Ascending aorta (tissue), 2 donors: ENCODE results near the gene PPFIBP2. TPM values are rescaled to one million over a fixed set of nuclear protein-coding genes. Genes with fewer than 3 reads are reported as not detected.

ENCODE experiments used
- DNase-seq, 2 donors: peaks; one replicate each; pipeline ENCODE4 v3.0.0-alpha.2; 2019; ENCODE audit warnings: low spot score in 2 of 2
- H3K27ac ChIP-seq, 2 donors: fragments of 200-600 bp; sonication (generic); one replicate each; pipeline ENCODE4 v1.5.1; 2016 to 2017; ENCODE audit warnings: mild to moderate bottlenecking in 1 of 2
- H3K27me3 ChIP-seq: fragments of 200-600 bp; sonication (generic); one replicate; pipeline ENCODE4 v1.5.1; 2017
- H3K36me3 ChIP-seq, 2 donors: fragments of 200-600 bp; sonication (generic); one replicate each; pipeline ENCODE4 v1.5.1; 2016
- H3K4me1 ChIP-seq, 2 donors: fragments of 200-600 bp; sonication (generic); one replicate each; pipeline ENCODE4 v1.5.1; 2016 to 2017; ENCODE audit warnings: mild to moderate bottlenecking in 1 of 2
- H3K4me3 ChIP-seq, 2 donors: fragments of 200-600 bp; sonication (generic); one replicate each; pipeline ENCODE4 v1.5.1; 2016 to 2017; ENCODE audit warnings: mild to moderate bottlenecking in 1 of 2
- H3K9me3 ChIP-seq, 2 donors: fragments of 200-600 bp; sonication (generic); one replicate each; pipeline ENCODE4 v1.5.1; 2016
- CTCF ChIP-seq, 3 experiments: fragments of 200-600 bp in 2 of 3; fragments of 450-650 bp in 1 of 3; sonication (generic) in 2 of 3; IDR thresholded peaks; one replicate each; pipeline ENCODE4 v1.5.1; 2016 to 2019; ENCODE audit warnings: antibody characterized with exemption in 3 of 3, mild to moderate bottlenecking in 1 of 3, moderate library complexity in 1 of 3
- intact Hi-C: fragments of 100-400 bp; cut with DNase I; formaldehyde crosslinking; loops from one replicate; pipeline ENCODE4 v1.15.1; 2023
- total RNA-seq: library from RNA; depleted of rRNA; stranded (reverse); fragments of >200 nt; gene quantifications from one replicate; pipeline ENCODE4 v1.1.0, GENCODE V29; 2016

PPFIBP2 gene
- total RNA-seq, 1 donor from 2014 or later, result 4.2 TPM

DNA sequence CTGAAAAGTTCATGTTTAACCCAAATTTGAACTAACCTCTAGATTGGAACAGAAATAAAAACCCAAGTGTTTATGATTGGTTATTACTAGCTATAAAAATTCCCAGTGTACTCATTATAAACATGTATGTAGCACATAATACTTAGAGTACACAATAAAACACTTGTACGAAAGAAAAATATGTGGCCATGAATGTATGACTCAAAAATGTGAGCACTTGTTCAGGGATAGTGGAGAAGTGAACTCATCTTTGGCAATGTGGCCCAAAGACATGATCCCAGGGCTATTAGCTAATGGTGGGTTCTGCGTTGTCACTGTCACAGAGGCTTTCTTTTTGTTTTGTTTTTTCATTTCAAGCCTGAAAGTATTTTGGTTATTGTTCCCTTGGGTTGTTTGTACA, 72.0 kb downstream of the PPFIBP2 start:
- Histone ChIP-seq H3K27me3 (no peaks in the 10 kb centered on the region), H3K9me3 (no peaks in the 10 kb centered on the region), H3K27ac (peak overlapping the region in 1 of 2 donors; percentile 48), H3K36me3 (no peaks in the 10 kb centered on the region), H3K4me1 (peaks cover 1 to 36% of the 10 kb centered on the region in 2 donors), H3K4me3 (no peak overlapping the region)
- TF ChIP-seq CTCF (IDR thresholded peaks at IDR 0.05), result no peak
- intact Hi-C loops, result no loop called here
- no peak for DNase-seq

DNA sequence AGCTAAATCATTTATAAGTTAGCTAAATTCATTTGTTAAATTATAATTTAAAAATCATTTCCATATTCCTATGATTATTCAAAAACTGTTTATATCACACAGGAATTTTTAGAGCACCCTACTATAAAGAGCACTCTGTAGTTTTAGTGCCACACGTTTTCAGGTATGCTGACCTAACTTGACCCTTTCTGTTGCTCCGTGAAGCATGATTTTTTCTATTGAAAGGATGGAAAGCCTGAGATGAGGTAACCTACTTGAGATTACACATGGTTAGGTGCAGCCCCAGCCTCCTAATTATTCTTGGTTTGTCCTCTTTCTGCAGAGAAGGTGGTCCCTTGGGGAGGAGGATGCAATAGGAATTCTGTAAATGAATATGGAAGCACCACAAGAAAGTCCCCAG, 72.6 kb downstream of the PPFIBP2 start:
- intact Hi-C loops, result no loop called here
- peak in 1 of 2 donors; percentile 18 for DNase-seq
- peak overlapping the region in 1 of 2 donors; percentile 27 for H3K27ac ChIP-seq
- H3K4me3 ChIP-seq, result no peak overlapping the region
- TF ChIP-seq CTCF (IDR thresholded peaks at IDR 0.05), result no peak
- peaks cover 0 to 31% of the 10 kb centered on the region in 2 donors for H3K4me1 ChIP-seq
- H3K27me3 ChIP-seq, result no peaks in the 10 kb centered on the region
- no peaks in the 10 kb centered on the region for H3K9me3 ChIP-seq
- H3K36me3 ChIP-seq, result no peaks in the 10 kb centered on the region

DNA sequence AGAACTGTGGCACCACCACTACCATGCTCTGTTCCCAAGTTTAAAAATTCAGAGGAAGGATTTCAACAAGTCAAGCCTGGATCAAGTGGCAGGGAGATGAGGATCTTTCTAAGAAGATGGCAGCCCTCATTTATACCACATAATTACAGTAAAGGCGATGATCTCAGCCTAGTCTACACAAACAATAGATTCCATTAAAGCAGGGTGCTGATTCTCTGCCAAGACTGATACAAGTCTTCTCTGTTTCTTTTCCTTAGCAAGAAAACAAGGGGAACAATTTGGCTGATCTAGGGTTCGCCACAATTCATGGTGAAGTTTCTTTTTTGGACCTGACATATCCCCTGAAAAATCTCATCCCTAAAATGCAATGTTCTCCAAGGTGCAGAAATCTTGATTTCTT, 73.9 kb downstream of the PPFIBP2 start:
- no peak for DNase-seq
- H3K4me3 ChIP-seq, result no peak overlapping the region
- H3K27ac ChIP-seq, result no peak overlapping the region
- H3K36me3 ChIP-seq, result no peaks in the 10 kb centered on the region
- H3K9me3 ChIP-seq, result no peaks in the 10 kb centered on the region
- peaks cover 0 to 32% of the 10 kb centered on the region in 2 donors for H3K4me1 ChIP-seq
- TF ChIP-seq CTCF (IDR thresholded peaks at IDR 0.05), result no peak
- intact Hi-C loops, result no loop called here
- no peaks in the 10 kb centered on the region for H3K27me3 ChIP-seq

- Histone ChIP-seq H3K36me3 (peaks cover 0 to 7% of the 10 kb centered on the region in 2 donors), H3K27me3 (no peaks in the 10 kb centered on the region), H3K4me3 (no peak overlapping the region), H3K27ac (no peak overlapping the region), H3K4me1 (peaks cover 0 to 23% of the 10 kb centered on the region in 2 donors), H3K9me3 (no peaks in the 10 kb centered on the region)
- DNase-seq, result no peak
- no peak for TF ChIP-seq CTCF (IDR thresholded peaks at IDR 0.05)
- intact Hi-C loops, result no loop called here
Measured at GRCh38 chr11:7589861-7590260, 76.1 kb downstream of the PPFIBP2 start.

DNA sequence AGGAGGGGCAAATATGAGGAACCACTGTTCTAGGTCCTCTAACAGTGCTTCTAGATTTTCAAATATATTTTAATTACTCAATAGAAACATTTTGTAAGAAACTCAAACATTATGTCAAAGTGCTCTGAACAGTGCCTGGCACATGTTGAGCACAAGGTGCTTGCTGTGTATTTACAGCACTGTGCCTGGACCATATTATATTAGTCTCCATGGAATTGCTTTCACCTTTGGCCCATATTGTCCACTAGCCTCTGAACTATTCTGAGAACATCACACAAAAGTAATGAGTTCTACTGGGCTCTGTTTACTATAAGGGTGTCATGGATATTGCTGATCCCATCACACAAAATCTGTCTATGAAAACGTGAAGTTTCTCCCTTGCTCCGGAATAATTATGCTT, 76.7 kb downstream of the PPFIBP2 start:
- no peaks in the 10 kb centered on the region for H3K27me3 ChIP-seq
- peaks cover 0 to 7% of the 10 kb centered on the region in 2 donors for H3K36me3 ChIP-seq
- no peak for TF ChIP-seq CTCF (IDR thresholded peaks at IDR 0.05)
- no peaks in the 10 kb centered on the region for H3K9me3 ChIP-seq
- no peak for DNase-seq
- H3K4me3 ChIP-seq, result no peak overlapping the region
- intact Hi-C loops, result no loop called here
- H3K27ac ChIP-seq, result no peak overlapping the region
- H3K4me1 ChIP-seq, result peaks cover 0 to 17% of the 10 kb centered on the region in 2 donors
